OCI-LY1 (cell line): ENCODE measurements around the gene LITAF.

Experiments used
- H2AFZ ChIP-seq: fragments of 200-600 bp; sonication (generic), shearing (Covaris generic); 2 replicates; pipeline ENCODE4 v1.6.0; 2014; ENCODE audit warnings: antibody characterized with exemption, mild to moderate bottlenecking, low read length
- H3F3A ChIP-seq: fragments of 200-600 bp; sonication (generic), shearing (Covaris generic); 2 replicates; pipeline ENCODE4 v1.6.0; 2014; ENCODE audit warnings: mild to moderate bottlenecking, antibody characterized with exemption, low read length, moderate library complexity; ENCODE audit not compliant: insufficient read depth
- H3K27ac ChIP-seq: fragments of 200-600 bp; sonication (generic); 2 replicates; pipeline ENCODE4 v1.5.1; 2014; ENCODE audit warnings: low read length, mixed run types, mild to moderate bottlenecking, low read depth; ENCODE audit not compliant: poor library complexity, severe bottlenecking
- H3K27me3 ChIP-seq: fragments of 200-600 bp; sonication (generic); 2 replicates; pipeline ENCODE4 v1.6.0; 2014; ENCODE audit warnings: antibody characterized with exemption, mild to moderate bottlenecking, low read length, moderate library complexity; ENCODE audit not compliant: insufficient read depth
- H3K36me3 ChIP-seq: fragments of 200-600 bp; sonication (generic); 2 replicates; pipeline ENCODE4 v1.6.1; 2014; ENCODE audit warnings: mild to moderate bottlenecking, antibody characterized with exemption, low read length, moderate library complexity, mixed read lengths; ENCODE audit not compliant: insufficient read depth
- H3K4me1 ChIP-seq: fragments of 200-600 bp; sonication (generic); 2 replicates; pipeline ENCODE4 v1.5.1; 2014; ENCODE audit warnings: mild to moderate bottlenecking, low read length, moderate library complexity; ENCODE audit not compliant: insufficient read depth, severe bottlenecking
- H3K4me2 ChIP-seq: fragments of 200-600 bp; sonication (generic), shearing (Covaris generic); 2 replicates; pipeline ENCODE4 v1.6.1; 2014; ENCODE audit warnings: low read length
- H3K4me3 ChIP-seq: fragments of 200-600 bp; sonication (generic); 2 replicates; pipeline ENCODE4 v1.5.1; 2014; ENCODE audit warnings: low read length, low read depth, mild to moderate bottlenecking, mixed read lengths; ENCODE audit not compliant: poor library complexity, severe bottlenecking
- H3K79me2 ChIP-seq: fragments of 200-600 bp; shearing (Covaris generic); 2 replicates; pipeline ENCODE4 v1.6.1; 2016; ENCODE audit warnings: mixed run types, low read length, mixed read lengths; ENCODE audit not compliant: insufficient read depth
- H3K9ac ChIP-seq: fragments of 200-600 bp; sonication (generic), shearing (Covaris generic); 2 replicates; pipeline ENCODE4 v1.6.1; 2014; ENCODE audit warnings: mild to moderate bottlenecking, low read length, mixed read lengths
- H3K9me2 ChIP-seq: fragments of 200-600 bp; sonication (generic), shearing (Covaris generic); 2 replicates; pipeline ENCODE4 v1.6.1; 2014; ENCODE audit warnings: low read depth, mild to moderate bottlenecking, low read length, mixed read lengths
- H3K9me3 ChIP-seq: fragments of 200-600 bp; shearing (Covaris generic); 2 replicates; pipeline ENCODE4 v1.6.1; 2014; ENCODE audit warnings: low read length, mixed read lengths
- H4K20me1 ChIP-seq: fragments of 200-600 bp; sonication (generic), shearing (Covaris generic); 2 replicates; pipeline ENCODE4 v1.6.0; 2016; ENCODE audit warnings: mild to moderate bottlenecking, low read length; ENCODE audit not compliant: insufficient read depth
- EZH2 ChIP-seq: fragments of 200-600 bp; sonication (generic), shearing (Covaris generic); IDR thresholded peaks from 2 replicates; pipeline ENCODE4 v1.8.0; 2017; ENCODE audit warnings: borderline replicate concordance, mixed run types, mild to moderate bottlenecking, antibody characterized with exemption, low read length, moderate library complexity, mixed read lengths
- TF ChIP-seq, protein P1 (sequence below): fragments of 200-600 bp; sonication (generic), shearing (Covaris generic); IDR thresholded peaks from 2 replicates; pipeline ENCODE4 v1.5.1; 2017; ENCODE audit warnings: mild to moderate bottlenecking, antibody characterized with exemption, low read length, moderate library complexity, mixed read lengths

LITAF gene

DNA sequence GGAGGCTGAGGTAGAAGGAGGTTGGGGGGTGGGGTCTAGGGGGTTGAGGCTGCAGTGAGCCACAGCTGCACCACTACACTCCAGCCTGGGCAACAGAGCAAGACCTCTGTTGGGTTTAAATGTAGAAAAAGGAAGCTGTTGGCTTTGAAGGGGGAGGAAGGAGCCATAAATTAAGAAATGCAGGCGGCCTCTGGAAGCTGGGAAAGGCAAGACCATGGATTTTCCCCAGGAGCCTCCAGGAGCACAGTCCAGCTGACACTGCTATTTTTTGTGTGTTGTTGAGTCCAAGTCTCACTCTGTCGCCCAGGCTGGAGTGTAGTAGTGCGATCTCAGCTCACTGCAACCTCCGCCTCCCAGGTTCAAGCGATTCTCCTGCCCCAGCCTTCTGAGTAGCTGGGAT lies 15.9 kb downstream of the LITAF start:
- Histone ChIP-seq H3K27me3 (peaks cover 8% of the 10 kb centered on the region; the same call in 1 of the 2 replicates), H3K9me2 (no peaks in the 10 kb centered on the region), H3F3A (no peaks in the 10 kb centered on the region), H3K9ac (no peak overlapping the region), H3K36me3 (no peaks in the 10 kb centered on the region; the same call in 1 of the 2 replicates), H3K27ac (no peak overlapping the region), H3K4me2 (no peak overlapping the region), H3K79me2 (no peaks in the 10 kb centered on the region), H2AFZ (no peak overlapping the region), H4K20me1 (no peaks in the 10 kb centered on the region), H3K4me1 (peaks cover 8% of the 10 kb centered on the region), H3K4me3 (no peak overlapping the region), H3K9me3 (peaks cover 3% of the 10 kb centered on the region; the same call in 1 of the 2 replicates)
- TF ChIP-seq, protein P1, sequence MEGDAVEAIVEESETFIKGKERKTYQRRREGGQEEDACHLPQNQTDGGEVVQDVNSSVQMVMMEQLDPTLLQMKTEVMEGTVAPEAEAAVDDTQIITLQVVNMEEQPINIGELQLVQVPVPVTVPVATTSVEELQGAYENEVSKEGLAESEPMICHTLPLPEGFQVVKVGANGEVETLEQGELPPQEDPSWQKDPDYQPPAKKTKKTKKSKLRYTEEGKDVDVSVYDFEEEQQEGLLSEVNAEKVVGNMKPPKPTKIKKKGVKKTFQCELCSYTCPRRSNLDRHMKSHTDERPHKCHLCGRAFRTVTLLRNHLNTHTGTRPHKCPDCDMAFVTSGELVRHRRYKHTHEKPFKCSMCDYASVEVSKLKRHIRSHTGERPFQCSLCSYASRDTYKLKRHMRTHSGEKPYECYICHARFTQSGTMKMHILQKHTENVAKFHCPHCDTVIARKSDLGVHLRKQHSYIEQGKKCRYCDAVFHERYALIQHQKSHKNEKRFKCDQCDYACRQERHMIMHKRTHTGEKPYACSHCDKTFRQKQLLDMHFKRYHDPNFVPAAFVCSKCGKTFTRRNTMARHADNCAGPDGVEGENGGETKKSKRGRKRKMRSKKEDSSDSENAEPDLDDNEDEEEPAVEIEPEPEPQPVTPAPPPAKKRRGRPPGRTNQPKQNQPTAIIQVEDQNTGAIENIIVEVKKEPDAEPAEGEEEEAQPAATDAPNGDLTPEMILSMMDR, result no peak
- TF ChIP-seq EZH2, result no peak

DNA sequence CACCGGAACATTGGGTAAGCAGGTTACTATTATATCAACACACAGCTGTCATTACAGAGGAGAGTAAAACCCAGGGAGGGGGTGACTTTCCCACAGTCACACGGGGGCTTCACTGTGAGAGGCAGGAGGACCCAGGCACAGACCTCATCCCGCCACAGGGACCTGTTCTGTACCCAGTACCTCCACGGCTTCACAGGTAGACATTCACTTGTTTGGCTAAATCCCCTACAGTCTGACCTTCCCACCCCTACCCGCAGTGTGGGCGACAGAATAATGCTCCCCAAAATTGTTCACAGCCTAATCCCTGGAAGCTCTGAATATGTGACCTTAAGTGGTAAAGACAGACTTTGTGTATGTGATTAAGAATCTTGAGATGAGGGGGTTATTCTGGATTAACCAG lies 16.5 kb downstream of the LITAF start:
- Histone ChIP-seq H3K4me3 (no peak overlapping the region), H3K27ac (no peak overlapping the region), H4K20me1 (no peaks in the 10 kb centered on the region), H3K4me2 (no peak overlapping the region), H3K9me3 (no peaks in the 10 kb centered on the region), H3F3A (no peaks in the 10 kb centered on the region), H3K36me3 (no peaks in the 10 kb centered on the region; the same call in 1 of the 2 replicates), H2AFZ (no peak overlapping the region), H3K79me2 (no peaks in the 10 kb centered on the region), H3K9ac (no peak overlapping the region), H3K9me2 (no peaks in the 10 kb centered on the region), H3K27me3 (peaks cover 3% of the 10 kb centered on the region; the same call in 1 of the 2 replicates), H3K4me1 (peaks cover 8% of the 10 kb centered on the region)
- TF ChIP-seq, protein P1, result no peak
- TF ChIP-seq EZH2, result no peak

DNA sequence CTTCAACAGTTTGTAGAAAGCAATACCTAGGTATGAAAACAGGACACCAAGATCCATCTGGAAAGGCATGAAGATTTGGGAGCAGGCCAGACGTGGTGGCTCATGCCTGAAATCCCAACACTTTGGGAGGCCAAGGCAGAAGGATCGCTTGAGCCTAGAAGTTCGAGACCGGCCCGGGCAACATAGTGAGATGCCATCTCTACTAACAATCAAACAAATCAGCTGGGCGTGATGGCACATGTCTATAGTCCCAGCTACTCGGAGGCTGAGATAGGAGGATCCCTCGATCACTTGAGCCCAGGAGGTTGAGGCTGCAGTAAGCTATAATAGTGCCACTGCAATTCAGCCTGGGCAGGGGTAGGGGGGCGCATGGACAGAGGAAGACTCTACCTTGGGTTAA lies 20.3 kb downstream of the LITAF start:
- no peaks in the 10 kb centered on the region for H3K79me2 ChIP-seq
- H3K27me3 ChIP-seq, result peaks cover 4% of the 10 kb centered on the region; the same call in 1 of the 2 replicates
- no peaks in the 10 kb centered on the region for H3K4me1 ChIP-seq
- no peaks in the 10 kb centered on the region; the same call in 1 of the 2 replicates for H3K36me3 ChIP-seq
- H4K20me1 ChIP-seq, result no peaks in the 10 kb centered on the region; the same call in 1 of the 2 replicates
- H3K4me3 ChIP-seq, result no peak overlapping the region
- no peaks in the 10 kb centered on the region for H3K9me2 ChIP-seq
- H3K4me2 ChIP-seq, result no peak overlapping the region
- no peaks in the 10 kb centered on the region for H3K9me3 ChIP-seq
- H3F3A ChIP-seq, result no peaks in the 10 kb centered on the region
- H2AFZ ChIP-seq, result no peak overlapping the region
- no peak for TF ChIP-seq EZH2
- TF ChIP-seq, protein P1, result no peak
- no peak overlapping the region for H3K27ac ChIP-seq
- no peak overlapping the region for H3K9ac ChIP-seq
